CD1c-positive myeloid dendritic cell (primary cell): Measurements from ENCODE around the gene CASK.

Source experiments
- DNase-seq: peaks from one replicate; pipeline ENCODE4 v3.0.0-alpha.2; 2016; ENCODE audit errors: extremely low spot score

The CASK gene

DNA sequence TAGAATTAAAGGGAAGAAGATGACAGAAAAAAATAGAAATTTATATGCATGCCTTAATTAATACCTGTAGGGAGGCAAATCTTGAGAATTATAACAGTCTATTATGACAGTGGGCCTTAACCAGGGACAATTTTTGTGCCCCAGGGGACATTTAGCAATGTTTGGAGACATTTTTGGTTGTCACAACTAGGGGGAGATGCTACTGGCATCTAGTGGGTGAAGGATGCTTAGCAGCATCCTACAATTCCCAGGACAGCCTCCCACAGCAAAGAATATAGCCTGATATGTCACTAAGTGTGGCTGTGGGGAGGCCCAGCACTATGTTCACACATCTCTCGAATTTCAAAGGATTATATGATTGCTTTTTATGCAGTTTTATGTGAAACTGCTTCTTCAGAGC is 188.8 kb downstream of the CASK start:
- peak; percentile 7 for DNase-seq

DNA sequence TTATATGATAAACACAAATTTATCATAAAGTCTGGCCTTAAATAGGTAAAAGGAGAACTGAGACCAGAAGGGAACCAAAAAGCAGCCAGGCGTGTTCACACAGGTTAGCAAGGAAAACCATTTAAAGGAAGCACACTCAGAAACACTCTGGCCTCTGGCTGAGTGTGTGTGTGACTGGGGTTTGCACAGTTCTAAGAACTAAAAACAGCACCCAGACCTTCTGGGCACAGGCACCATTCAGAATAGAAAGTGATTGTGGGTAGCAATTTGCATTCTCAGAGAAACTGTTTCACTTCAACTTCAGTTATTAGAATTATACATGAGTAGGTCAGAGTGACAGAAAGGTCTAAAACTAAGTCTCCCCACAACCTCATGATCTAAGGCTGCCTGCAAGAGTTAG is 189.4 kb downstream of the CASK start:
- peak; percentile 34 for DNase-seq

DNA sequence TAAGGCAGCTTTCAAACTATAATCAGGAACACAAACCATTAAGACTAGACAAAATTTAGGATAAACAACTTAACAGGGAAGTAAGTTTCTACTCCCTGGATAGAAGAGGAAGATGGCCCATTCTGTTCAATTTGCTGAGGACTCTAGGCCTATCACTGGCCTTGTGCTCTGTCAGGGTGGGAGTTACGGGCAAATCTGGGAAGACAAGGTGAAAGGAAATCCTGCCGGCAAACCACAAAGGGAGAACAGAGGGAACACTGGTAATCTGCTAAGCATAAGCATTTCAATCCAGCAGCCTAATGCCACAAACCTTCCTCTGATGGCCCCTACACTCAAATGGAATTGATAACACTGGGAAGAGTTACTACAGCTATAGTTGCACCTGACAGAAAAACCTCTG is 191.1 kb downstream of the CASK start:
- peak; percentile 5 for DNase-seq

DNA sequence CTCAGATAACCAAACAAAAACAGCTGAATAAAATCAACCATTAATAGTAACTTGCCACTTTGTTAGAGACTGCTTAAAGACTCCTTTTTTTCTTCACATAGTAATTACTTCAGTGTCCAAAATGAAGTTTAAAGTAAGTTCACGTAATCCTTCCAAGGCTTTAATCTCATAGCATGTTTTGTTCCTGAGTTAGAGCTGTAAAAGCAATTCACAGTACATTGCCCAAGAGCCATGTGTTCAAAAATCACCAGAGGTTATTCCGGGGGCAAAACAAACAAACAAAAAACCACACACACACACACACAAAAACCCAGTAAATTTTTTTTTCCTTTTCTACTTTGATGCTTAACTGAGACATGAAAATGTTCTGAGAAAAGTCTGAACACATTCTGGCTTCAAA is 193.3 kb downstream of the CASK start:
- no peak for DNase-seq

DNA sequence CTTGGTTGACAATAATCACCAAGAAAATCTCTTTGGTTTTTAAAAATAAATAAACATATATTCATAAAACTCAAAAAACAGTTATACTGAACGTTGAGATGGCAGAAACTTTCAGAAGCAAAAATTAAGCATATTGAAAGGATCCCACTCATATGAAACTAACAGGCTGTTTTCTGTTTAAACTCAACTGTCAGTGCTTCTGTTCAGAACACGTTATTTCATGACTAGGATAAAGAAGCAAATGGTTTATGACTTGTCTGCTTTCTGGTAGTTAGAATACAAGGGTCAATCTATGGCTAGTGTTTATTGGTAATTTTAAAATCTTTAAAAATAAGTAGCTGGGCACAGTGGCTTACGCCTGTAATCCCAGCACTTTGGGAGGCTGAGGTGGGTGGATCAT is 195.2 kb downstream of the CASK start:
- DNase-seq, result no peak

DNA sequence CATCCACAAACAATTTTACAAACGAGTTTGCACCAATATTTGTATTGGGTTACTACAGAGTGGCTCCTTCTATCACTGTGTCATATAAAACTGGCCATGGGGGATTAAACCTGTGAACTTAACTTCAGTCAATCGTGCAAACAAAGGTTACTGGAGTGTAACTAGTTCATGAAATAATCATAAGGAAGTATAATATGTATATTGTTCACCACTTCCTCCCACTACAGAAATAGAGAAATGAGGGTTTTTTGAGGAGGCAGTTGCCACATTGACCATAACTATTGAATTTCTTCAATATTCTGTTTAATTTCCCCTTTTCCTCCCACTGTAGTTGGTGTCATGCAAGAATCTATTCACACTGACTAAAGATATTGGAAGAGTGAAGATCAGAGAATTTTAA is 199.5 kb downstream of the CASK start, which contains the start of gene GPR82:
GPR82 (plus strand) TSS at position 356 of the 400 bp plus-strand sequence. CDS start 2,846 bp downstream, outside the sequence.
- peak; percentile 77 for DNase-seq

DNA sequence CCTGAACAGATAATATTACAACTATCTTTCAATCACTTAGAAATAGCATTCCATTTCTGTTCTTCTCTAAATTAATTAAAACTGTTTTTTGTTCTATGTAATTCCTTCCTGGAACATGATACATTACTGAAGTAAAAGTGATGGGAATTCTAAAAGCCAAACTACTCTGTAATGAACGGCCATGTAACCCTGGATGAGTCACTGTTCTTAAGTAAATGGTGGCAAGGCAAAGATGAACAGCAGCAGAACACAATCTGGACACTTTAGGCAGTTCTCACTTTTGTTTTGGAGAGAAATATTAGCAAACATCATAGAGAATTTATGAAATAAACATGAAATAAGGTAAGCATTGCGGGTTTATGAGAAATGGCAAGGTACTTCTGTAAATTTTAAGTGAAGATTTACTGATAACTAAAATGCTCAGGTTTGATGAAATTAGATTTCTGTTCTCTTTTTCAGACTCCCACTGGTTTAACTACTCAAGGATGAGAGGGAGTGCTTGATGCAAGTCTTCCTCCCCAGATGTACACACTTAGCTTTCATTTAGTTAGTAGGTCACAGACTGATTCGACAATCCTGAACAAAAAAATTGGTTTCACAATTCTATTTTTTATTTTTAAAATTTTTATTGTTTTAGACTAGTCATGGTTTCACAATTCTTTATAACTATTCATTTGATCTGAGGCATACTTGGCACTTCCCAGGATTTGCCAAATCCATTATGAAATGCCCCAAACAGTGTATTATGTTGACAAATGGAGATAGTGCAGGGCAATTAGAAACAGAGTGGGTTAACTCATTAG is 200.3 kb downstream of the CASK start:
- peak; percentile 67 for DNase-seq

DNA sequence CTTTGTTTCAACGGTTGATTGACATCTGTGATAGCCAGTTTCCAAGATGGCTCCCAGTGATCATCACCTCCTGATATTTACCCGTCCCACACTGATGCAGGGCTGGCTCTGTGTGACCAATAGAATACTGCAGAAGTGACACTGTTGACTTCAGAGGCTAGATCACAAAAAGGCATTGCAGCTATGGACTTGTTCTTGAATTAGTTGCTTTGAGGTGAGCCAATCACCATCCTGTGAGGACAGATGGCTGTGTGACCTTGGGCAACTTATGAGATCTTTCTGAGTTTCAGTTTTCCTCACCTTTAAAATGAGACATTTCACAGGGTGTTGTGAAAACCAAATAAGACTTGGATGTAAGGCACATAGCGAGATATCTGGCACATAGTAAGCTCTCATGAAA is 201.1 kb downstream of the CASK start:
- no peak for DNase-seq

DNA sequence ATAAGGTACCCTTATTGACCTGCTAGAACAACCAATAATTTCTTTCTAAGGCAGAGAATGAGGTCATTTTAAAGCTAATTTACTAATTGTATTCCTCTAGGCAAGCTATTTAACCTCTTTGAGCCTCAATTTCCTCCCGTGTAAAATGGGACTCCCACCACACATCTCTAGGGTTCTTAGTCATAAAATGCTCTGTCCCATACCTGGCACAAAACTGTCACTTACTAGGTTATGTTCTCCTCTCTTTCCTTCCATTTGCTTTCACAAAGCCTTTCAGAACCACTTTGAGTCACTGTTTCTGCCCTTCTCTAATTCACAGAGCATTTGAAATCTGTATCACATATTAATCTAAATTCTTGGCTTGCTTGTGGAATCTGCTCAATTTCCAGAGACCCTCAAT is 201.8 kb downstream of the CASK start:
- DNase-seq, result no peak

DNA sequence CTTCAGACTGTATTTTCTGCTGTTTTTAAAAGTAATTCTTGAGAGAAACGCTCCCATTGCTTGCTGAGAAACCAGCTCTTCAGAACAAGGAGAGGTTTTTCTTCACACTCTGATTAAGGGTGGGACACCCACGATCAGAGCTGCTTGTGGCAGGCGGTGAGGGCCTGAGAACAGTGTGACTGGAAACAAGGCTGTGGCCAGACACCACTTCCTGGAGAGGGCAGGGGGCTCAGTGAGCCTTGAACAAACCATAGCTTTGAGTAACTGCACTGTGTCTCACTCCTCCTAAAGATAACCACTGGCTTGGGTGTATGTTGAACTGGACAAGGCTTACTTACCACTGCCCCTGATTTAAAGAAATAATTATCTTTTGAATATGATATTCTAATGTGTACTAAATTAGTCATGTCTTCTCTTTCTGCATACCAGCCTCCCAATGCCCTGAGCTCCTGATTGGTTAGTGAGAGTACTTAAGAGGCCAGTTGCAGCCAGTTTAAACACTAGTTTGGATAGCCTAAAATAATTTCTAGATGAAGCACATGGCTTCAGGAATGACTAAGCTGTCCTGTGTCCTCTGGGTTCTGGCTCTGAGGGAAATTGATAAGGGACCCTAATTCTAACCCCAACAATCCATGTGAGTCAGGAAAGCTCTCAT is 203.1 kb downstream of the CASK start:
- no peak for DNase-seq

DNA sequence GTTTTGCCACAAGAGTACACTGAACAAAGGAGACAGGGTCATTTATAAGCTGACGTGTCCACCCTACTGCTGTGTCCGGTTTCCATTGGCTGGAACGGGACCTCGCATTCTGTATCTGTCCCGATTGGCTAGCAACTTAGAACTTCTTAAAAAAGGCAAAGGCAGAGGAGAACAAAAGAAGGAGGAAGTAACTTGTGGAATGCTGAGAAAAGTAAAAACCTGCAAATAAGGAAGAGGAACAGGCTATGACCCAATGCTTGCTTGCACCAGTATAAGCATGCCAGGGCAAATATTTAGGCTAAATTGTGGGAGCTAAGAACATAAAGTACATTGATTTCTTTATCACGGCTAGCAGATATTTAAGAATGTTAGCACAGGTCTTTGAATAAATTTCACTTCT is 203.7 kb downstream of the CASK start:
- peak; percentile 43 for DNase-seq

DNA sequence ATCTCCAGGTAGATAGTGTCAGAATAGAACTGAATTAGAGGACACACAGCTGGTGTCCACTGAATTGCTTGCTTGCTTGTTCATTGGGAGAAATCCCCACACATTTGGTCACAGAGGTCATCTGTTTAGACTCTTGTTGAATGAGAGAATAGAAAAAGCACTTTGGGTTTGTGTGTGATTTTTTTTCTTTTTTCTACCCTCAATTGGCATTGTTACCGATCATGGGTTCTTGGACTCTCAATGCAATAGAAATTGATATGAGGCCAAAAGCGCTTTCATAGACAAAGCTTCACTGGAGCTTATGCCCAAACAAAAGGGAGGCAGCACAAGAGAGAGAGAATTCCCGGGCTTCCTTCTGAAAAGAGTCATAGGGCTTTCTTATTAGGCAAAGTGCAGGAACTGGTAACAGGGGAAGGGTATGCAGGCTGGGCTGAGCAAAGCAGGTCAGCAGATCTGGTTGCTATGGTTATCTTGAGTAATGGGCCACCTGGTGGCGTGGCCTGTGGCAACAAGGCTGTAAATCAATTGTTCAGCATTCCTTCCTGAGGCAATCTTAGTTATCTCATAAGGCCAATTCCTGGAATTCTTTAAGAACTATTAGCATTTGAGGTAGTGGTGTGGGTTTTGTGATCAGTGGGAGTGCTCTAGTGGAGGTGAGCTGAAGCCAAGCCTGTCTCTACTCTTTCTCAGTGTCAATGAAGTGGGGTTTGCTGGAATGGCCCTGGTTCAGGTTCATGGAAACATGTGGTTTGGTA is 204.7 kb downstream of the CASK start:
- DNase-seq, result no peak

DNA sequence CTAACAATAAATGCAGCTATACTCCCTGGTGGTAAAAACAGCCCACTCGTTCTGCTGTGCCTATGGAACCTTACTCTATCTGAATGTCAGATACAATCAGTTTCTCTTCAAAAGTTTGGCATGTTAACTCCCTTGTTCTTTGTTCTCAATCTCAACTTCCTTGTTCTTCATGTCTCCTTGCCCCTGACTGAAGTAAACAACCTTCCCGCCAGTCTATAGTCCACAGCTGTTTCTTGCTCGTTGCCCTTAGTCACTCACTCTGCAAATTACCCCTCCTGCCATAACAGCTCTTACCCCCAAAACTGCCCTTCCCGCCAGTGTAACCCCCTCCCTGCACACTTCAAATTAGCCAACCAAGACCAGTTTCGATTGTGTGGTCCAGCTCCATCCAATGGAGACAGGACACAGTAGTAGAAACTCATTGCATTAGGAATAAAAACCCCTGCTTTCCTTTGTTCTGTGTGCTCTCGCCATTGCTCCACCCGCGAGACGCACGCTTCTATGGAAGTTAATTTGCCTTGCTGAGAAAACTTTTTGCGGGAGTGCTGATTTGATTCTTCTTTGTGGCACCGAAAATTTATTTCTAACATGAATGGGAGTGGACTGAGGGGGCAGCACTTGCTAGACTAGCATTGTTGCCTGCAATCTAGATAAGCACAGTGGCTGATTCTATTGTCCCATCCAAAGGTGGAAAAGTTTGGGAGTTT is 206.4 kb downstream of the CASK start:
- DNase-seq, result no peak

DNA sequence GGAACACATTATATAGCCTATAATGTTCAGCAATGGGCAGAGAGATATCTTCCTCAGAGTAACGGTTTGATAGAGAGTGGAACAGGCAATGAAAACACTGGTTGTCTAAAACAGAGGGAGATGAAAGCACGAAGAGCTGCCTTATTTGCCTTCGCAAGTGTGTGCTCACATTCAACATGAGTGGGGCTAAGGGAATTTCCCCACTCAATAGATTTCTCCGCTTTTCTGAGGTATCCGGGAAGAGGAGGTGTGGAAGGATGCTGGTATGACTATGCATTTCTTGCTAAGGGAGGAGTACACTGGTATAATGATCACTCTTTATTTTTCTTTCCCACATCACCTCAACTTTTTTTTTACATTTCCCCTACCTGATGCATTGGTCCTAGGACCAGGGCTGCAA is 207.1 kb downstream of the CASK start:
- no peak for DNase-seq

DNA sequence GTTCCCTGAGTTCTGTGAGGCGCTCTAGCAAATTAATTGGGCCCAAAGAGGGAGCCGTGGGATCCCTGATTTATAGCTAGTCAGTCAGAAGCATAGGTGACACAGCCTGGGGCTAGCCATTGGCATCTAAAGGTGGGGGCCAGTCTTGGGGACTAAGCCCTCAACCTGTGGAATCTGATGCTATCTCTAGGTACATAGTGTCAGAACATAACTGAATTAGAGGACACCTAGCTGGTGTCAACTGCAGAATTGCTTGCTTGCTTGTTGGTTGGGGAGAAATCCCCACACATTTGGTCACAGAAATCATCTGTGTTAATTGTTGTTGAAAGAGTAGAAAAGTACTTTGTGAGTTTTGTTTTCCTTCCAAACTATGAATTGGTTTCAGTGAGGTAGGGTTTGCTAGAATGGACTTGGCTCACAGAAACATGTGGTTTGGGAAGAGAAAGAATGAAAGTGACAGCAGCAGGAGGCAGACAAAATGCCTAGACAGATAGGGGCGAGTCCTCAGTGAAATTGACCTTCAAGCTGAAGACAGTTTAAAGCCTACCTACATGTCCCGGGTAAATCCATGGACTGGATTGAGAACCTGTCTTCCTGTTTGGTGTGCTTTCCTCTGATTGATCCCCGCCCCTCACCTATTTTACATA is 212.2 kb downstream of the CASK start:
- no peak for DNase-seq

DNA sequence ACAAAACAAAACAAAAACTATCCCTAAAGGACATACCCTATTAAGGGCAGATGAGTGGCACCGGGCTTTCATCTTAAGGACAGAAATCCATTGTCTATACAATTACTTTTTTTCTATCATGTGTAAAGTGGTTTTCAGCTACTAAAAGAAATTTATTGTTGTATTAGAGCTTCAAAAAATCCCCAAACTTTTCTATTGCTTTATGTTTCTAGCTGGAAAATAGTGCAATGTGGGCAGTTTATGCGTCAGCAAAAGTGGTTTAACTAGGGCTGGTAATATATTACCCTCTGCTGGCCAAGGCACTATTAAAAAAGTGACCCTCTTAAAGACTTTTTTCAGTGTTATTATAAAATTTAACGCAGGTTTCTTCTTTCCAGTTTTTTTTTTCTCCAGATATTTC is 214.9 kb downstream of the CASK start:
- DNase-seq, result no peak

DNA sequence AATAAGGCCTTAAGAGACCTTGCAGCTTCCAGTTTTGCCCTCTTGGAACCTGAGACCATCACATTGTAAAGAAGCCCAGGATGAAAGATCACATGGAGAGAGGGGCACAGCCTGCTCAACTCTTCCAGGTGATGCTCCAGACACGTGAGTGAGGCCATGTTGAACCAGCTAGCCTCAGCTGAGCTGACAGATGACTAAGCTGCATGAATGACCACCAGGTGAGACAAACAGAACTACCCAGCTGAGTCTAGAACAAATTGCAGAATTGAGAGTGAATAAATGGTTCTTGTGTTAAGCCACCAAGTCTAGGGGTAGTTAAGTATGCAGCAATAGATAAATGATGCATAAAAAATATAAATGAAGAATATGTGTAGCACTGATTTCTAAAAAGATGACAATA is 216.1 kb downstream of the CASK start:
- no peak for DNase-seq

DNA sequence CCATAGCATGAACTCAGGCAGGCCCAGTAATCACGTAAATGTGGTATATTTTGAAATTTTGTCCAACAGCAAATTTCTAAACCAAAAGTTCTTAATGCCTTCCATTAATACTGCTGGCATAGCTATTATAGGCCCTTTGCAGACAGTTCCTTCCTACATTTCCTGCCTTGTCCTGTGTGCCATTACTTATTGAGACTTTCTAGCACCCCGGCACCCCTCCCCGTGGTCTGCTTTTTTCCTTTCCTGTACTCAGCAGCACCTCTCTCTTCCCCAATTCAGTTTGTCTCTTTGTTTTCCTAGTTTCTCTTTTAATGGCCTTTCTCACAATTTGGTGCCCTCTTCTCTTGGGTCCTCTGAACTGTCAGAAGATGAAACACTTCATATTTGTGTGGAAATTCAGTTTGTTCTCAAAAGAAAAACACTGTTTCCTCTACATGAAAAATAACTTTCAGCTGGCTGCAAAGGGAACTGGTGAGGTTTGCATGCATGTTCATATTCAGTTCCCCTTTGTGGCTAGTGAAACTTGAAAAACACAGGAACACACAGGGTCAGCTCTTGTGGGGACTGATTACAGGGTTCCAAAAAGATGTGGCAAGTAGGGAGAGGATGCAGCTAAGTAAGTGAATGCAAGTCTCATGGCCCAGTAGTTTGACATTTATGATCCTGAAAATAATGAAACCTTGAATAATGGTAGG is 217.5 kb downstream of the CASK start:
- DNase-seq, result peak; percentile 66

DNA sequence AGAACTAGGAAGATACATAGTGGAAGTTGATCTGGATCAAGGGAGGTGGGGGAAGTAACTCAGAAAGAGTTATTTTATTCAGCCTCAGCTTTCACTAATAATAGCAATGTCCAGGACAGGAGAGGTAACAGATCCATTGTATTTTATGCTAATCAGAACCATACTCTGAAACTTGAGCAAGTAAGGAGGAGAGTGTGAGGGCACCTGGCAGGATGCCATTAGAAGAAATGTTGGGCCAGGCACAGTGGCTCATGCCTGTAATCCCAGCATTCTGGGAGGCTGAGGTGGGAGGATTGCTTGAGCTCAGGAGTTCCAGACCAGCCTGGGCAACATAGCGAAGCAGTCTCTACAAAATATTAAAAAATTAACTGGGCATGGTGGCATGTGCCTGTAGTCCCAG is 218.3 kb downstream of the CASK start:
- DNase-seq, result no peak

DNA sequence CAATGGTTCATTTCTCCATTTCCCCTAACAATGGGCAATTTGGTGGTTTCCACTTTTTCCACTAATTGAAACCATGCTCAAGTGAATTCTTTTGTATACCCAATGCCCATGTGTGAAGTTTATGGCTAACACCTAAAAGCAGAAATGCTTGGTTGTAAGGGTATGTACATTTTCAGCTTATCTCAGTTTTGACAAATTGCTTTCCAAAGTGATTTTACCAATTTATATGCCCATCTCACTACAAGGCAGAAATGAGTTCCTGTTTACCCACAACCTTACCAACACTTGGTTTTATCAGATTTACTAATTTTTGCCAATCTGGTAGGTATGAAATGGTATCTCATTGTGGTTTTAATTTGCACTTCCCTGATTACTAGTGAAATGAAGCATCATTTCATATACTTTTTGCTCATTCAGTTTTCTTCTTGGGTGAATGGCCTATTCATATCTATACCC is 219.8 kb downstream of the CASK start:
- no peak for DNase-seq

DNA sequence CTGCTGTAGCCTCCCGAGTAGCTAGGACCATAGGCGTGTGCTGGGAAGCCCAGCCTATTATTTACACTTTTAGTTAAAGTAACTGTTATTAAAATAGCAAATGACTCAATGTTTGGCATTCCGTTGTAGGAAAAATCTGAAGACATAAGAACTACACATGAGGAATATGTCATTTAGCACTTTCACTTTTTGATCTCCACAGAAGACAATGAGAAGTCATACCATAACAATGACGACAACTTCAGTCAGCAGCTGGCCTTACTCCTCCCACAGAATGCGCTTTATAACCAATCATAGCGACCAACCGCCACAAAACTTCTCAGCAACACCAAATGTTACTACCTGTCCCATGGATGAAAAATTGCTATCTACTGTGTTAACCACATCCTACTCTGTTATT is 227.9 kb downstream of the CASK start:
- no peak for DNase-seq
